GM12878 (cell line): ENCODE measurements around the gene NCKIPSD. TPM values are rescaled to one million over a fixed set of nuclear protein-coding genes. Genes with fewer than 3 reads are reported as not detected.

Experiments used
- ATAC-seq: fragments of 200-7000 bp; cut with Tn5 transposase; 3 replicates; pipeline ENCODE4 v1.9.1; 2020; ENCODE audit warnings: mild to moderate bottlenecking, moderate library complexity
- BruUV-seq: library from RNA; stranded (reverse); fragments of 400-500 nt; replicated peaks from 2 replicates; lab custom pipeline; 2021; lab: Mats Ljungman, UMichigan
- CTCF ChIA-PET: fragments of 300-600 bp; sonication (Branson Sonifier 250); formaldehyde crosslinking; extraction: SDS; loops from one replicate; lab custom pipeline; 2021; ENCODE audit warnings: inconsistent platforms; lab: Yijun Ruan, JAX
- POLR2A ChIA-PET: fragments of 350-600 bp; formaldehyde crosslinking; extraction: SDS; loops from one replicate; lab custom pipeline; 2021; ENCODE audit warnings: inconsistent platforms; lab: Charles Lee
- RAD21 ChIA-PET: fragments of 300-600 bp; sonication (Branson Sonifier 250); formaldehyde crosslinking; loops from one replicate; lab custom pipeline; 2023; ENCODE audit warnings: antibody characterized with exemption; ENCODE audit not compliant: unreplicated experiment; lab: Charles Lee
- SMC1A ChIA-PET: fragments of 300-600 bp; sonication (Branson Sonifier 250); formaldehyde crosslinking; loops from one replicate; lab custom pipeline; 2023; ENCODE audit not compliant: unreplicated experiment, uncharacterized antibody; lab: Charles Lee
- DNase-seq: peaks from one replicate; pipeline ENCODE4 v3.0.0-alpha.2; 2011; ENCODE audit warnings: low read depth, low spot score
- FAIRE-seq: peaks from 3 replicates; lab custom pipeline; 2011; peaks lifted over from hg19 to GRCh38; lab: Jason Lieb, UNC
- H2AFZ ChIP-seq: 2 replicates; pipeline ENCODE4 v1.6.0; 2011; ENCODE audit warnings: low read depth, low read length, control low read depth; ENCODE audit not compliant: control insufficient read depth
- H3K27ac ChIP-seq: 2 replicates; pipeline ENCODE4 v1.5.1; 2011; ENCODE audit warnings: control low read depth; ENCODE audit not compliant: control insufficient read depth, insufficient read depth
- H3K27me3 ChIP-seq, 2 experiments: replicated peaks in 1 of 2; 2 replicates each; pipeline versions ENCODE4 v1.6.0 to v1.6.1; 2011; ENCODE audit warnings: low read length in 1 of 2; ENCODE audit not compliant: control insufficient read depth in 2 of 2, insufficient read depth in 2 of 2
- H3K36me3 ChIP-seq, 2 experiments: 2 replicates each; pipeline ENCODE4 v1.5.1; 2011; ENCODE audit warnings: low read length in 1 of 2; ENCODE audit not compliant: control insufficient read depth in 2 of 2, insufficient read depth in 2 of 2
- H3K4me1 ChIP-seq: 2 replicates; pipeline ENCODE4 v1.6.1; 2011; ENCODE audit warnings: mild to moderate bottlenecking, low read length, moderate library complexity, mixed read lengths; ENCODE audit not compliant: control insufficient read depth, insufficient read depth
- H3K4me2 ChIP-seq: 2 replicates; pipeline ENCODE4 v1.6.0; 2011; ENCODE audit warnings: control low read depth; ENCODE audit not compliant: control insufficient read depth, insufficient read depth
- H3K4me3 ChIP-seq: fragments of 200-600 bp; sonication (generic); 2 replicates; pipeline ENCODE4 v1.5.1; 2016
- H3K79me2 ChIP-seq: 2 replicates; pipeline ENCODE4 v1.6.0; 2011; ENCODE audit warnings: low read length; ENCODE audit not compliant: control insufficient read depth, insufficient read depth
- H3K9ac ChIP-seq: 2 replicates; pipeline ENCODE4 v1.8.0; 2011; ENCODE audit warnings: low read length, control low read depth, mixed read lengths; ENCODE audit not compliant: control insufficient read depth, insufficient read depth
- H3K9me3 ChIP-seq: replicated peaks from 3 replicates; pipeline ENCODE4 v1.5.1; 2011; ENCODE audit warnings: mild to moderate bottlenecking, low read length; ENCODE audit not compliant: control insufficient read depth, insufficient read depth
- H4K20me1 ChIP-seq: 2 replicates; pipeline ENCODE4 v1.6.0; 2011; ENCODE audit not compliant: control insufficient read depth, insufficient read depth
- ATF2 ChIP-seq: IDR thresholded peaks from 2 replicates; pipeline ENCODE4 v1.6.1; 2012; ENCODE audit warnings: low read length, inconsistent platforms
- BACH1 ChIP-seq: fragments of 450-650 bp; IDR thresholded peaks from 2 replicates; pipeline ENCODE4 v1.6.1; 2017; ENCODE audit warnings: mild to moderate bottlenecking, borderline replicate concordance
- ETV6 ChIP-seq, 2 experiments: fragments of 450-650 bp in 1 of 2; IDR thresholded peaks in 1 of 2; conservative IDR thresholded peaks in 1 of 2; 2 replicates each; pipeline ENCODE4 v1.6.1; 2014; ENCODE audit warnings: antibody characterized with exemption in 1 of 2, borderline replicate concordance in 1 of 2, low read depth in 1 of 2, mild to moderate bottlenecking in 1 of 2, moderate library complexity in 1 of 2
- HDAC2 ChIP-seq: fragments of 200-600 bp; sonication (generic); IDR thresholded peaks from 2 replicates; pipeline ENCODE4 v1.6.1; 2017
- HDAC6 ChIP-seq: fragments of 200-600 bp; sonication (generic); IDR thresholded peaks from one replicate; pipeline ENCODE4 v1.8.0; 2017; ENCODE audit warnings: antibody characterized with exemption; ENCODE audit not compliant: unreplicated experiment
- IRF3 ChIP-seq: fragments of 450-650 bp; IDR thresholded peaks from 2 replicates; pipeline ENCODE4 v1.6.1; 2014; ENCODE audit warnings: mild to moderate bottlenecking
- JUND ChIP-seq: IDR thresholded peaks from 2 replicates; pipeline ENCODE4 v1.6.1; 2012; ENCODE audit warnings: low read depth, mild to moderate bottlenecking, low read length, improper control_type of control experiment, moderate library complexity
- MYC ChIP-seq: IDR thresholded peaks from 2 replicates; pipeline ENCODE4 v1.6.1; 2011; ENCODE audit warnings: mild to moderate bottlenecking, low read length, moderate library complexity, inconsistent platforms; ENCODE audit not compliant: insufficient read depth, insufficient replicate concordance, insufficient read length, severe bottlenecking
- NFYB ChIP-seq: IDR thresholded peaks from 2 replicates; pipeline ENCODE4 v1.6.1; 2011; ENCODE audit warnings: low read depth, mild to moderate bottlenecking, low read length, improper control_type of control experiment, moderate library complexity; ENCODE audit not compliant: insufficient read depth
- RB1 ChIP-seq: fragments of 450-650 bp; formaldehyde crosslinking; IDR thresholded peaks from 2 replicates; pipeline ENCODE4 v1.6.1; 2017; ENCODE audit warnings: mild to moderate bottlenecking, borderline replicate concordance
- RBBP5 ChIP-seq: fragments of 200-600 bp; sonication (generic); conservative IDR thresholded peaks from 2 replicates; pipeline ENCODE4 v1.6.1; 2016
- RFX5 ChIP-seq: IDR thresholded peaks from 2 replicates; pipeline ENCODE4 v1.6.1; 2011; ENCODE audit warnings: low read depth, low read length, improper control_type of control experiment
- SIN3A ChIP-seq: IDR thresholded peaks from 2 replicates; pipeline ENCODE4 v1.6.1; 2012; ENCODE audit warnings: low read depth, low read length, improper control_type of control experiment
- SMAD1 ChIP-seq: fragments of 450-650 bp; IDR thresholded peaks from 2 replicates; pipeline ENCODE4 v1.6.1; 2018; ENCODE audit warnings: mild to moderate bottlenecking, low read depth; ENCODE audit not compliant: partially characterized antibody
- SMC3 ChIP-seq: IDR thresholded peaks from 2 replicates; pipeline ENCODE4 v1.6.1; 2011; ENCODE audit warnings: low read length, improper control_type of control experiment, borderline replicate concordance
- ZNF274 ChIP-seq: IDR thresholded peaks from one replicate; pipeline ENCODE4 v1.8.0; 2011; ENCODE audit not compliant: insufficient read length, insufficient read depth
- WGBS: methylation state at CpG from one replicate; pipeline ENCODE4 v1.1.6; 2016; ENCODE audit warnings: low lambda C conversion rate; ENCODE audit not compliant: insufficient replicate concordance, insufficient coverage; ENCODE audit errors: missing lambda C conversion rate; 5-methylcytosine and 5-hydroxymethylcytosine counted together
- in situ Hi-C: fragments of 300-500 bp; cut with MboI; formaldehyde crosslinking; loops from 9 replicates; pipeline ENCODE4 v1.14.3; 2018; ENCODE audit warnings: mixed read lengths
- intact Hi-C: fragments of 100-400 bp; cut with micrococcal nuclease; formaldehyde crosslinking; loops from one replicate; pipeline ENCODE4 v1.14.2; 2022; ENCODE audit not compliant: unreplicated experiment
- polyA plus RNA-seq, 11 experiments: library from polyadenylated mRNA; depleted of rRNA in 4 of 11; unstranded in 6 of 11; stranded (reverse) in 5 of 11; fragments of >200 nt; fragmentation: Nextera tagmentation in 4 of 11; fragmentation: Illumina TruSeq in 1 of 11; extraction: Ambion mirVana in 4 of 11; extraction: Trizol in 1 of 11; gene quantifications; 1 replicate in 1 of 11; 2 replicates in 10 of 11; pipeline versions ENCODE4 v1.2.1 to v1.2.3, GENCODE V29; 2011 to 2016; ENCODE audit warnings: inconsistent platforms in 2 of 11, missing spikeins in 2 of 11, low read depth in 1 of 11
- total RNA-seq, 4 experiments: library from RNA; depleted of rRNA in 3 of 4; stranded (reverse); fragments of >200 nt in 3 of 4; fragmentation: Illumina TruSeq in 1 of 4; extraction: Trizol in 1 of 4; gene quantifications; 2 replicates each; pipeline versions ENCODE4 v1.2.1 to v1.2.3, GENCODE V29; 2013 to 2021

The NCKIPSD gene
- total and polyA plus RNA-seq, 10 of the 15 experiments (the other 5 are each of a cell fraction or from before 2014, with no cell fraction given), result 0.93 to 31.6 (median 15.2) TPM

- FAIRE-seq (no peak), DNase-seq (no peak), ATAC-seq (no peak)
- BruUV-seq, result no TSS peak
- Histone ChIP-seq H3K27ac (no peak overlapping the region), H3K4me1 (peaks cover 2% of the 10 kb centered on the region; the same call in 1 of the 2 replicates), H3K27me3 (no peaks in the 10 kb centered on the region), H3K36me3 (no peaks in the 10 kb centered on the region), H3K4me3 (no peak overlapping the region), H2AFZ (no peak overlapping the region), H4K20me1 (no peaks in the 10 kb centered on the region), H3K9me3 (no peaks in the 10 kb centered on the region), H3K79me2 (no peaks in the 10 kb centered on the region), H3K9ac (no peak overlapping the region), H3K4me2 (no peak overlapping the region)
- intact Hi-C loops (no loop called here), in situ Hi-C loops (no loop called here)
- SMC1A ChIA-PET, result no interaction called here
- WGBS, result 46% methylated on average over 3 of the region's 3 CpGs
- CTCF ChIA-PET, result no interaction called here
- POLR2A ChIA-PET, result no interaction called here
- TF ChIP-seq IRF3, result no peak
- TF ChIP-seq HDAC6, result no peak
- no peak for TF ChIP-seq SMC3
- TF ChIP-seq ATF2, result no peak
- TF ChIP-seq ETV6 (conservative IDR thresholded peaks at IDR 0.05 in 1 of 2, IDR thresholded peaks at IDR 0.05 in 1 of 2; ENCODE audit: borderline replicate concordance in 1 of 2, low read depth in 1 of 2), result no peak
- TF ChIP-seq NFYB, result no peak
- no peak for TF ChIP-seq MYC
- no peak for TF ChIP-seq HDAC2
- TF ChIP-seq BACH1, result no peak
- no peak for TF ChIP-seq SIN3A
- no peak for TF ChIP-seq JUND
- no peak for TF ChIP-seq SMAD1
- TF ChIP-seq RFX5, result no peak
- no peak for TF ChIP-seq RB1
- no peak for TF ChIP-seq RBBP5
- no peak for TF ChIP-seq ZNF274
- RAD21 ChIA-PET, result no interaction called here
Observed at GRCh38 chr3:48641396-48641795, 44.3 kb downstream of the NCKIPSD start.
